ENCODE measurements around the gene CARD11.
"Not testable (repeated sequence)": the region's sequence is repeated elsewhere in the genome, so short reads cannot be mapped to it uniquely, and the experiment has no call there.

Gene CARD11

DNA sequence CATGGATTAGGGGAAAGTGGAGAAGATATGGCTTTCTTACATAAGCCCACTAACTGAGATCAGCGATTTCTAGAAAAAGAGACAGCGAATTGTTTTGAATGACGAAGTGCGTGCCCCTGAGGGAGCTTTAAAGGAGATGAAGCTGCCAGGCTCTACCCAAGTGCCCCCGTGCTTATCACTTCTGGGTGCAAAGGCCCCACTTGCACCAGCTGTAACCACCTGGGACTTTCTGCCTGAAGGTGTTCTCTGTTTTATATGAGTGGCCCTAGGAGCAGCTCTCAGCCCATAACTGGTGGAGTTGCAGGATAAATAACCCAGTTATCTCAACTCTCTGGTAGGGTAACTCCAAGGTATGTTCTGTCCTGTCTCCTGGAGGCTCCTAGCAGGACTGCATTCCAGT is 20.4 kb upstream of the CARD11 start:
- DNase-seq (ENCODE audit: low read depth in 2 of 2), result no peak

DNA sequence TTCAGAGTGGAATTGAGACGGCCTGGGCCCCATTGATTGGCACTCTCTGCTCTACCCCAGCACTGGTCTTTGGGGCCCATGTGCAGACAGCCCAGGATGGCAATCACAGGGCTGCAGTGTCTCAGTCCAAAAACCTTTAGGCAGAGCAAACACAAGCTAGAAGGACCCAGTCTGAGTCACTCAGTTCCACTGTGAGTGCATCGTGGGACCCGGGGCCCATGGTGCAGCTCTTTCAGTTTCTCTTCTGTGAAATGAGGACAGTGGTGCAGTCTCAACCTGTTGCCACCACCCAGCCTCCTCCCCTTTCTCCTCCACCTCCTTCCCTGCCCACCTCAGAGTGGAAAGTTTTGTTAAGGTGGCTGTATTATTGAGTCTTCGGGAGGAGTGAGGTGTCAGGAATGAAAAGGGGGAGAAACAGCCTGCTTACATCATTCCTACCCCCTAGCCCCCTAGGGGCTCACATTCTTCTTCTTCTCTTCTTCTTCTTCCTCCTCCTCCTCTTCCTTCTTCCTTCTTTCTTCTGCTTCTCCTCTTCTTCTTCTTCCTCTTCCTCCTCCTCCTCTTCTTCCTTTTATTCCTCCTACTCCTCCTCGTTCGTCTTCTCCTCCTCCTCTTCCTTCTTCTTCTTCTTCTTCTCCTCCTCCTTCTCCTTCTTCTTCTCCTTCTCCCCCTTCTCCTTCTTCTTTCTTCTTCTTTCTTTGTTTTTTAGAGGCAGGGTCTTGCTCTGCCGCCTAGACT is 19.5 kb upstream of the CARD11 start:
- peak; percentile 49 to 55 for DNase-seq (ENCODE audit: low read depth in 2 of 2)

DNA sequence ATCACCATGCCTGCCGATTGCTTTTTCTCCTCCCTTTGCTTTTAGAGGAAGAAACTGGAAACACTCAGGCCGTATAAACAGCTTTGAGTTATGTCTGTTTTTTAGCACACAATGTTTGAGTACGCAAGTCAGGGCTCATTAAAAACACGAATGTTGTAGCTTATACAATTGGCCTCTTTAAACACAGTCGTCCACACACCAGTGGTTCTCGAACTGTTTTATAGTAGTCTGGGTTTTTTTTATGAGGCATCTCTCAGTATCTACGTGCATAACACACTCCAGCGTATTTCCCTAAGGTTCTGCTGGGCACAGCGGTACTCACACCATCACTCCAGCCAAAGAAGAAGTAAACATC is 13.4 kb upstream of the CARD11 start:
- no peak for DNase-seq (ENCODE audit: low read depth in 2 of 2)

DNA sequence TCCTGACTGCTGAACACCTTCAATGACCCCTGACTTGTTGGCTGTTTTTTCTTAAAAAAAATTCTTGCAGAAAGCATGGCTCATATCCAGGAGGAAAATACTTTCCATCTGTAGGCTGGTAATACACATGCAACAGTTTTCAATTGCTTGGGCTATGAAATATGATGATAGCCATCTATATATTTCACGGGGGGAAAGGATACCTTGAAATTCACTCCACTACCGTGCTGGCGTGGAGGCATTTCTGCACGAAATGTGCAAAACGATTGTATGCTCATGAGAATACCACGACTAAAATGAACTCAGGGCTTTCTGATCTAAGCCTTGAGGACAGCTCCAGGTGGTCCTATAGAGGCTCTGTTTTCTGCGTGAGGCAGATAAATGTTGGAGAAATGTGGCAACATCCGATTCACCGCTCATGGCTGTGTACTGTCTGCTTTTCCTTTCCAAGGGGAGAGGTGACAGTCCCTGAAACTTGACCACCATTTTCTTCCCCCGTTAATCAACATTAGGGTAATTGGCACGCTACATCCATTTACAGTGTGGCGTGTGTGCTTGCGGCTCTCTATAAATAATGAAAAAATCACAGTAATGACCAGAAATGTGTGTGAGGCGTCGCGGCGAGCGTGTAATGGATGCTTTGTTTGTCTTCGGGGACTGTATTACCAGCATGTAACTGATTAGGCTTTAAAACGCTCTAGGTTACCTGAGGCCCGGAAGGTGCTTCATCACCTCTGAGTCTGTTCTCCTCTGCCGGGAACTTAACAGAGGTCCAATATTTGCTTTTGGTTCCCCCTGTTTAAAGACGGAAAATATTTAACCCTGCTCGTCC is 12.8 kb upstream of the CARD11 start:
- DNase-seq (ENCODE audit: low read depth in 2 of 2), result no peak

DNA sequence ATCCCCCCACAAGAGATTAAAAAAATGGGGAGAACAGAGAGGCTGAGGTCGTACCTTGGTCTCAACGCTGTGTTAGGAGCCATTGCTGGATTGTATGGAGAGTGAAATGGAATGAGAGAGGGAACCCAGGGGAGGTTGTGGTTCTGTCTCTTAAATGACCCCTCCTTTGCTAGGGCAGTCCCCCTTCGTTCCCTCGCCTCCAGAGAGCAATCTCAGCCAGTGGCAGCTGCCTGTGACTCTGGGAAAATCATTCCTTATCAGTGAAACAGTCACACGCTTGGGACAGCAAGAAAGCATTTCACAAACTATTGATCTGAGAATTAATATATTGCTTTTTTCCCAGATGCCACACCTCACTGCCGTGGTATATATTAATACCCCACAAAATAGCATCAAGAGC is 12.0 kb upstream of the CARD11 start:
- no peak for DNase-seq (ENCODE audit: low read depth in 2 of 2)

DNA sequence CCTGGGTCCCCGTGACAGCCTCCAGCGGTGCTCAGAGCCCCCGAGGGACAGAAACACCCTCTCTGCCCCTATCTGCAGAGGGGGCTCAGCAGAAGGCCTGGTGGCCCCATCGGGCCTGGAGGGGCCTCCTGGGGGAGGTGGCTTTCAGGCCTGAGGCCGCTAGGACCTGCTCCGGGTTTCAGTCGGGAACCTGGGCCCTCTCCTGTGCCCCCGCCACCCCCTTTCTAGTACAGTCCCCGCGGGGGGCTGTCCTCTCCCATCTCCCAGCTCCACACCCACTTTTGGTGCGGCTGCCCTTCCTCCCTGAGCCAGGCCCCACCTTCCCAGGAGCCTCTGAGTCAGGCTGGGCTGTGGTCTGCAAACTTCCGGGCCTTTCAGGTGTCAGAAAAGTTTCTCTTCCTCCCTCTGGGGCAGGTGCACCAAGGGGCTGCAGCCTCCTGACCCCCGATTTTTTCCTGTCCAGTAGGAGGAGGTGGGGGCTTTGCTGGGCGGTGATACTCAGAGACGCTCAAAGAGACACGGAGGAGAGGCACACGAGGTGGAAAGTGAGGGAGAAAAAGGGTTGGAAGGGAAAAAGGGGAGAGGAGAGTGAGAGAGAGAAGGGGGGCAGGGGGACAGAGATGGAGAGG is 692 bp downstream of the CARD11 start:
- DNase-seq (ENCODE audit: low read depth in 2 of 2), result no peak

DNA sequence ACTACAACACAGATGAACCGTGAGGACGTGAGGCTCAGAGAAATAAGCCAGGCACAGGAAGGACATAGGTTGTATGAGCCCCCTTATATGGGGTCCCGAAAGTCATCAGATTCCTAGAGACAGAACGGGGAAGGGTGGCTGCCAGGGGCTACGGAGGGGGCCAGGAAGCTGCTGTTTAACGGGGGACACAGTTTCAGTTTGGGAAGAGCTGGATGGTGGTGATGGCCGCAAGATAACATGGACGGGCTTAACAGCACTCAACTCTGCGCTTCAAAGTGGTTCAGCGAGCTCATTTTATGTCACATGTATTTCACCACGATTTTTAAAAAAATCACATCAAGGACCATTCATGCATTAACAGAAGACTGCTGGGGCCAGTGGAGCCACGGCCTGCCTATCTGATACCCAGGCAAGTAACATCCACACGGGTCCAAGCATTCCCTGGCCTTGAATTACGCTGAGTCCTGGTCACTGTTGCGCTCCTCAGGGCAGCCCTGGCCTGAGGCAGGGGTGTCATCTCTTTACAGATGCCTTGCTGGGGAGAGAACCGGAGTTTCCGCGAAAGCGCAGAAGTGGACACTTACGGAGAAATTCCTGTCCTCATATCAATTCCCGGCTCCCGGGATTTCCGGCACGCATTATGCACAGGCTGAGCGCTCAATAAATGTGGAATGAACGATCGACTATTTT is 1.5 kb downstream of the CARD11 start:
- no peak for DNase-seq (ENCODE audit: low read depth in 2 of 2)

DNA sequence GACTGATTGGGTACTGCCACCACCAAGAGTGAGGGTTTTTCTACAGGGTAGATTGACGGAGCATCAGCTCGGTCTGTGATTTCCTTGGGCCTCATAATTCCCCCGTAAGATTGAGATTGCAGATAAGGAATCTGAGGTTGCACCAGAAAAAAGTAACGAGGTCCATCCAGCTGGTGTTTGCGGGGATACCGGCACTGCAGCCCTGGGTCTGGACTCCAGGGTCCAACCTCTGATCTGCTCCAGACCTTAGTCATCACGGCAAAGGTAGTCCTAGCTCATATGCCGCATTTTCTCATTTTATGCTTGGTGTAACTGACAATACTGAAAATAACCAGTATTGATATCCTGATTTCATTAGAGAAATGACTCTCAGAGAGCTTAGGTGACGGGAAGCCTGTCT is 3.9 kb downstream of the CARD11 start:
- no peak for DNase-seq (ENCODE audit: low read depth in 2 of 2)

DNA sequence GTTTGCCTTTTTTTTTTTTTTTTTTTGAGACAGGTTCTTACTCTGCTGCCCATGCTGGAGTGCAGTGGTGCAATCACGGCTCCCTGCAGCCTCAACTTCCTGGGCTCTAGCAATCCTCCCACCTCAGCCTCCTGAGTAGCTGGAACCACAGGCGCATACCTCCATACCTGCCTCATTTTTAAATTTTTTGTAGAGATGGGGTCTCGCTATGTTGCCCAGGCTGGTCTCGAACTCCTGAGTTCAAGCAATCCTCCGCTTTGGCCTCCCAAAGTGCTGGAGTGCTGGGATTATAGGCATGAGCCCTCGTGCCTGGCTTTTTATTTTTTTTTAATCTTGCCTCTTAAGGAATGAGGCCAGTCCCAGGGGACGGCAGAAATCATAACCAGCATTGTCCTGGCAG is 5.7 kb downstream of the CARD11 start:
- not testable (repeated sequence) for DNase-seq (ENCODE audit: low read depth in 2 of 2)

DNA sequence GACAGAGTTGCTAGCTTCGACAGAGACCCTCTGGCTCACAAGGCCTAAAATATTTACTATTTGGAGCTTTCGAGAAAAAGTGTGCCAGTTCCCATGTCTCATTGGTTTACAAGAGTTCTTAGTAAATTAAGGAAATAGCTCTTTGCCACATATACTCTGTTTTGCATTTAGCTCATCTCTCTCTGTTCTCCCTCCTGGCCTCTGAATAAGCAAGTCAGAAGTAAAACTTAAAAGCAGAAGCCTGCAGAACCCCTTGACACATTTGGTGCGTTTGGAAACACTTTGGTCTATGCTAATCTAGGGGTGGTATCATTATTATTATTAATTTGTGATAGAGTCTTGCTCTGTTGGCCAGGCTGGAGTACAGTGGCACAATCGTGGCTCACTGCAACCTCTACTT is 6.4 kb downstream of the CARD11 start:
- no peak for DNase-seq (ENCODE audit: low read depth in 2 of 2)

DNA sequence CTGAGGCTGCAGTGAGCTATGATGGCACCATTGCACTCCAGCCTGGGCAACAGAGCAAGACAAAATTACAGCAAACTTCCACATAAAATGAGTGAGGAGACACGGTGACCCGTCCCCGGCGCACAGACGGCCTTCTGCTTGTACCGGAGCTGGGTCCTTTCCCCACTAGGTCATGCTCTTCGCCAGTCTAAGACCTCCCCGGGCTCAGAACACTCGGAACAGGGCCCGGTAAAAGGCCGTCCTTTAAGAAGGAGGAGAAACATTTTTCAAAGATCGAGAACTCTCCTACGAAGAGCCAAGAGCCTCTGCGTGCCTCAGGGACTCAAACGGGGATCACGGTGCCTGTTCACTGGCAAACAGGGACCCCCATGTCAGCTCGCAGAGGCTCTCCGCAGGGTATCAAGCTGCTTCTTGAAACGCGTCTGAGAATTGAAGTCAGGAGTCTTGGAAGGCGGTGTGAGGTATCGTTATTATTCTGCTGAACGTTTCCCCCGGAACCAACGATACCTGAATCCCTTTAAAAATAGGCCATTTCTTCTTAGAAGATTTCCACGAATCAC is 9.0 kb downstream of the CARD11 start:
- DNase-seq (ENCODE audit: low read depth in 2 of 2), result no peak

DNA sequence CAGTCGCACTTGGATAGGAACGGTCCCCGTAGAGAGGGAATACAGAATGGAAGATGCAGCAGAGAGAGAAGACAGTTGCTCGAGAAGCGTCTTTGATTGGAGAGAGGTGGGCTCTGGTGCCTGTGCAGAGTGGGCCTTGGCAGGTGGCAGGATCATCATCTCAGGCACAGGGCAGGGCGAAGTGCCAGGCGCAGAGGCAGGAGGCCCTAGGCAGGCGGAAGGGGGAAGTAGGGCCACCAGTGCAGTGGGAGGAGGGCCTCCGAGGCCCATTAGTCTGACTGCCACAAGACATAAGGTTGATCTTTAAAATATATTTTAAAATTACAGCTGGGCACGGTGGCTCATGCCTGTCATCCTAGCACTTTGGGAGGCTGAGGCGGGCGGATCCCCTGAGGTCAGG is 10.1 kb downstream of the CARD11 start:
- no peak for DNase-seq (ENCODE audit: low read depth in 2 of 2)

DNA sequence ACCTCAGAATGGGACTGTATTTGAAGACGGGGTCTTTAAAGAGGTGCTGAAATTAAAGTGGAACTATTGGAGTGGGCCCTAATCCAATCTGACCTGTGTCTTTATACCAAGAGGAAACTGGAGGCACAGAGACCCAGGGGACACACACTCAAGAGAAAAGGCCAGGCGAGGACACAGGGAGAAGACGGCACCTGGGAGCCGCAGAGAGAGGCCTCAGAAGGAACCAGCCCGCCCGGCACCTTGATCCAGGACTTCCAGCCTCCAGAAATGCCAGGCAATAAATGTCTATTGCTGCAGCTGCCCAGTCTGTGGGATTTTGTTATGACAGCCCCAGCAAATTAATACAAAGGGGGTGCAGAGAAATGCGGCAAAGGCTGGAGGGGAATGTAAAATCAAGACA is 10.5 kb downstream of the CARD11 start:
- no peak for DNase-seq (ENCODE audit: low read depth in 2 of 2)

DNA sequence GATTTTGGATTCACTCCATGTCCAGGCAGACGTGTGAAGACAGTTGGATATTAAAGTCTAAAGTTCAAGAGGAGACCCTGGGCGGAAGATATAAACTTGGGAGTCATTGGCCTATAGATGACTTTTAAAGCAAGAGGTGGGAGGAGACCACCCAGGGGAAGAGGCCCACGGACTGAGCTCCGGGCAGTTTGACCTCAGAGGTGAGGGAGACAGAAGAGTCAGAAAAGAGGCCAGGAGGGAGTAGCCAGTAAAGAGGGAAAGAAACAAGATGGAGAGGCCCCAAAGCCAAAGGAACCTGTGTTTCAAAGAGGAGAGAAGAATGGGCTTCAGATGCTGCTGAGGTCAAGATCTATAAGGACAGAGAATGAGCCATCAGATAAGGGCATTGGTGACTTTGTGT is 11.4 kb downstream of the CARD11 start:
- no peak for DNase-seq (ENCODE audit: low read depth in 2 of 2)

DNA sequence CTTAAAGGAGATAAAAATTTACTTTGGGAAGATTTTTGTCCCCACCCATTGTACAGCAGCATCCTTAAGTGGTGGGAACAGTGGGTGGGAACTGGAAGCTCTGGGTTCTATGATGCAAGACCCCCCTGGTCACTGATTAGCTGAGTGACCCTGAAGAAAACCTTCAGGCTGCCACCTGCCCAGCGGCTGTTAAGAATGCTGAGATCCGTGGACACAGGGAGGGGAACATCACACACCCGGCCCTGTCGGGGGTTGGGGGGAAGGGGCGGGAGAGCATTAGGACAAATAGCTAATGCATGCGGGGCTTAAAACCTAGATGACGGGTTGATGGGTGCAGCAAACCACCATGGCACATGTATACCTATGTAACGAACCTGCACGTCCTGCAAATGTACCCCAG is 14.5 kb downstream of the CARD11 start:
- no peak for DNase-seq (ENCODE audit: low read depth in 2 of 2)

DNA sequence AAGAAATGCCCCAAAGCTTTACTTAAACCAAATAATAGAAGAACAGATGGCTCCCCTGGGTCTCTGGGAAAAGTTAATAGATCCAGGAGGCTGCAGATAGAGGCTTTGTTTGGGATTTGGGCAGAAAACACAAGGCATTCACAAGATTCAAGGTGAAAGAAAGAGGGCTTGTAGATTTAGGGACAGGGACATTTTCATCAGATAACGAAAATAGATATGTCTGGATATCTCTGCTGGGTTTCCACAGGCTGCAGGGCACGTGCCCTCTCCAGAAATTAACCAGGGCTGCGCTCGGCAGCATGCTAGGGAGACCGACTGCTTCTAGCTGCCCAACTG is 14.9 kb downstream of the CARD11 start:
- no peak for DNase-seq (ENCODE audit: low read depth in 2 of 2)

DNA sequence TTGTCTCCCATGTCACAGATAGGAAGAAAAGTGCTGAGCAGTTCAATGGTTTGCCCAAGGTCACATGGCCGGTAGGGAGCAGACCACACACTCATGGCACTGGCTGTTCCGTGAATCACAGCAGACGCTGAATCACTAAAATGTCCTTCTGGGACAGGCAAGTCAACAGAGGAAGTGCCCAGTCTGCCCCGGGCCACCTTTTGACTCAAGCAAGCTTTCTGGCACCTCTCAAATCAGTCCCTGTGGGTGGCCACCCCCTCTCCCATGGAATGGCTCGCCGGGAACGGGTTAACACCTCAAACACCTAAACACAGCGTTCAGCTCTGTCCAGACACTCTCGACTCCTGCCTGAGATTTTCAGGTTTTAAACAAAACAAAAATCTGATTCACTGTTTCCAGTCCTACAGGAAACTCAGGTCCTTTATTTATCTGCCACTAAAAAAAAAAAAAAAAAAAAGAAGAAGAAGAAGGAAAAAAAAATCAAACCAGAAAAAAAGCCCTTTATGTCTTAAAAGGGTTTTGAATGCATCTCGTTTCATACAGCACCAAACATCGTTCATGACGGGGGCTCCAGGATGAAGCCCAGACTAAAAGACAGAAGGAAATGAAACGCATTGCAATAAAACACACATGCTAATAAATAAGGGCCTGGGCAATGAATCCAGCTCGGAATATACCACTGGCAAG is 15.5 kb downstream of the CARD11 start:
- DNase-seq (ENCODE audit: low read depth in 2 of 2), result no peak

DNA sequence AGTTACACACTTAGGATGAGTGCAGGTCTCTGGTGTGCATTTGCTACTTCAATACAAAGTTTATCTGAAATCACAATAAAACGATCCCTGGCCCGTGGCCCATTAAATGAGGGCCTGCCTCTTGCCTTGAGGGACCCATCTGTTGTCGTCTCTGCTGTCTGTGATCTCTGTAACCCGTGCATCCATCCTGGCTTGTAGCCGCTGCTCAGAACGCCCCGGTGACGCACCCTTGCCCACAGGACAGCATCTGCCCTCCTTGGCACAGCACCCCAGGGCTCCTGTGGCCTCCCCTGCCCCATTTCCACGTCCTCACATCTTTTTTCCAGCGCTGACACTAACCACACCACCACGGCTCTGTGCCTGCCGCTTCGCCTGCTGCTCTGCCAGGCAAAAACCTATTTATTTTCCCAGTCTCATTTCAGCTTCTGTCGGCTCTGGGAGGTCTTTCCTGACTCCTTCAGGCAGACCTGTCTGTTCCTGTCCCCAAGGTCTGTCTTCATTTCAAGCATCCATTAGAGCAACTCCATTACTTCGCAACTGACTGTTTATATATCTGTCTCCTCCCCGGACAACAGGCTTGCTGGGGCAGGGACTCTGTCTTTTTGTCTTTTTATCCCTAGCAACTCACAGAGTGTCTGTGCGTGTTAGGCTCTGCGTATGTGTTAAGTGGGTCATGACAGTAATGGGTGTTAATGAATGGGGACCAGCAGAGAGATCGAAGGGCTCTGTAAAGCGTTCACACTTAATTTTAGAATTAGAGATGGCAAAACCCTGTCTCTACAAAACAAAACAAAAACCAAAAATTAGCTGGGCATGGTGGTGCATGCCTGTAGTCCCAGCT is 16.4 kb downstream of the CARD11 start:
- no peak for DNase-seq (ENCODE audit: low read depth in 2 of 2)

DNA sequence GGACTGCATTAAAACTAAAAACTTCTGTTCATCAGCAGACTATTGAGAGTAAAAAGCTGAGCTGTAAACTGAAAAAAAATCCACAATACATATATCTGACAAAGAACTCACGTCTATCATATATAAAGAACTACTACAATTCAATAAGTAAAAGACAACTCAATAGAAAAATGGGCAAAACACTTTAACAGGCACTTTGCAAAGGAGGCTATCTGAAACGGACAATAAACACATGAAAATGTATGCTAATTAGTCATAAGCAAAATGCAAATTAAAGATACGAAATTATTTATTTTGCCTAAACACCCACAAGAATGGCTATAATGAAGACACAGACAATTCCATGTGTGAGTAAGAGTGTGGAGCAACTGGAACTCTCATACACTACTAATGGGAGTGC is 18.1 kb downstream of the CARD11 start:
- DNase-seq (ENCODE audit: low read depth in 2 of 2), result no peak

DNA sequence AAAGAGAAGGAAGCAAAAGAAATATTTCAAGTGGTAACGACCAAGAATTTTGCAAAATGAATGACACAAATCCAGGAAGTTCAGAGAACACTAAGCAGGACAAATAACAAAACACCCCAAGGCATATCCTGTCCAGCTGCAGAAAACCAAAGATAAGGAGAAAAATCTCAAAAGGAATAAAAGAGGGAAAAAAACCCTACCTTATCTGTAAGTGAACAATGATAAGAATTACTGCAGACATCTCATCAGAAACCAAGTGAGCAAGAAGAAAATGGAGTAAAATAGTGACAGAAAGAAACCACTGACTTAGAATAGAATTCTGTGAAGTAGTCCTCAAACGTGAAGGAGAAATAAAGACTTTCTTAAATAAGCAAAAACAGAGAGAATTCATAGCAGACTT is 21.8 kb downstream of the CARD11 start:
- DNase-seq (ENCODE audit: low read depth in 2 of 2), result no peak

DNA sequence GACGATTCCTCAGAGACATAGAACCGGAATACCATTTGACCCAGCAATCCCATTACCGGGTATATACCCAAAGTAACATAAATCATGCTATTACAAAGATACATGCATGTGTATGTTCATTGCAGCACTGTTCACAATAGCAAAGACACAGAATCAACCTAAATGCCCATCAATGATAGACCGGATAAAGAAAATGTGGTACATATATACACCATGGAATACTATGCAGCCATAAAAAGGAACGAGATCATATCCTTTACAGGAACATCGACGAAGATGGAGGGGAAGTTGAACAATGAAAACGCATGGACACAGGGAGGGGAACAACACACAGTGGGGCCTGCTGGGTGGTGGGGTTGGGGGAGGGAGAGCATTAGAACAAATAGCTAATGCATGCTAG is 22.4 kb downstream of the CARD11 start:
- DNase-seq (ENCODE audit: low read depth in 2 of 2), result not testable (repeated sequence)

All from stimulated activated CD4-positive, alpha-beta T cell treated with anti-CD3 and anti-CD28 coated beads, Interleukin-1b, Interleukin-23, amount 100 ng/mL, for 1 hour (primary cell).